WTC11 (cell line): ENCODE results near the gene ABTB2. TPM values are rescaled to one million over a fixed set of nuclear protein-coding genes. Genes with fewer than 3 reads are reported as not detected.

Source experiments
- ATAC-seq: fragments of 200-7000 bp; cut with Tn5 transposase; 2 replicates; pipeline ENCODE4 v1.10.0; 2021; ENCODE audit warnings: mild to moderate bottlenecking, moderate library complexity
- CTCF ChIA-PET: fragments of 300-600 bp; sonication (Branson Sonifier 250); formaldehyde crosslinking; loops from one replicate; lab custom pipeline; 2021; ENCODE audit warnings: antibody characterized with exemption; lab: Charles Lee
- POLR2A ChIA-PET: fragments of 350-600 bp; sonication (Branson Sonifier 250); formaldehyde crosslinking; loops from one replicate; lab custom pipeline; 2021; ENCODE audit warnings: antibody characterized with exemption; lab: Charles Lee
- DNase-seq: peaks from one replicate; pipeline ENCODE4 v3.0.0; 2021; ENCODE audit warnings: low spot score
- H3K27ac Mint-ChIP-seq: 2 replicates; pipeline ENCODE4 v1.8.0; 2021; ENCODE audit warnings: mixed read lengths
- H3K27me3 Mint-ChIP-seq: 2 replicates; pipeline ENCODE4 v1.8.0; 2021; ENCODE audit warnings: low read depth, mild to moderate bottlenecking, moderate library complexity, mixed read lengths
- H3K36me3 Mint-ChIP-seq: 2 replicates; pipeline ENCODE4 v1.8.0; 2021; ENCODE audit warnings: mixed read lengths
- H3K4me1 Mint-ChIP-seq: 2 replicates; pipeline ENCODE4 v1.8.0; 2022; ENCODE audit warnings: mixed read lengths
- H3K4me3 Mint-ChIP-seq: 2 replicates; pipeline ENCODE4 v1.8.0; 2021; ENCODE audit warnings: mild to moderate bottlenecking, moderate library complexity, mixed read lengths
- H3K9me3 Mint-ChIP-seq: 2 replicates; pipeline ENCODE4 v1.8.0; 2021; ENCODE audit warnings: mixed read lengths
- AFF4 ChIP-seq: sonication (generic); formaldehyde crosslinking; IDR thresholded peaks from 2 replicates; pipeline ENCODE4 v1.8.1; 2023; ENCODE audit warnings: mild to moderate bottlenecking, missing genetic modification reagents, borderline replicate concordance
- ATF3 ChIP-seq: sonication (generic); formaldehyde crosslinking; conservative IDR thresholded peaks from 2 replicates; pipeline ENCODE4 v1.8.1; 2022; ENCODE audit warnings: mild to moderate bottlenecking, missing genetic modification reagents
- ATF6 ChIP-seq: sonication (generic); formaldehyde crosslinking; IDR thresholded peaks from 2 replicates; pipeline ENCODE4 v1.8.1; 2023; ENCODE audit warnings: mild to moderate bottlenecking, missing genetic modification reagents
- CTCF ChIP-seq: fragments of 200-600 bp; IDR thresholded peaks from 2 replicates; pipeline ENCODE4 v1.8.0; 2022; ENCODE audit warnings: antibody characterized with exemption
- E2F1 ChIP-seq: sonication (generic); formaldehyde crosslinking; IDR thresholded peaks from 2 replicates; pipeline ENCODE4 v1.8.0; 2022; ENCODE audit warnings: mild to moderate bottlenecking, missing genetic modification reagents
- E2F4 ChIP-seq: sonication (generic); formaldehyde crosslinking; IDR thresholded peaks from 2 replicates; pipeline ENCODE4 v1.8.1; 2022; ENCODE audit warnings: low read depth, mild to moderate bottlenecking, moderate library complexity, missing genetic modification reagents, borderline replicate concordance
- FOXP1 ChIP-seq: sonication (generic); formaldehyde crosslinking; IDR thresholded peaks from 2 replicates; pipeline ENCODE4 v1.8.0; 2022; ENCODE audit warnings: missing genetic modification reagents, mild to moderate bottlenecking, moderate library complexity, borderline replicate concordance
- HMGA2 ChIP-seq: fragments of 250-450 bp; sonication (Bioruptor Pico); IDR thresholded peaks from 2 replicates; pipeline ENCODE4 v1.4.0; 2021; ENCODE audit warnings: mild to moderate bottlenecking, moderate library complexity
- IRF2 ChIP-seq: sonication (generic); formaldehyde crosslinking; IDR thresholded peaks from 2 replicates; pipeline ENCODE4 v1.8.0; 2022; ENCODE audit warnings: low read depth, missing genetic modification reagents, borderline replicate concordance
- MAX ChIP-seq: sonication (generic); formaldehyde crosslinking; IDR thresholded peaks from 2 replicates; pipeline ENCODE4 v1.8.0; 2022; ENCODE audit warnings: mild to moderate bottlenecking, missing genetic modification reagents
- MYBL2 ChIP-seq: sonication (generic); formaldehyde crosslinking; IDR thresholded peaks from 2 replicates; pipeline ENCODE4 v1.8.1; 2023; ENCODE audit warnings: mild to moderate bottlenecking, moderate library complexity, missing genetic modification reagents
- NFE2L1 ChIP-seq: sonication (generic); formaldehyde crosslinking; IDR thresholded peaks from 2 replicates; pipeline ENCODE4 v1.8.1; 2023; ENCODE audit warnings: missing genetic modification reagents
- OVOL2 ChIP-seq: fragments of 250-450 bp; sonication (Bioruptor Pico); IDR thresholded peaks from 2 replicates; pipeline ENCODE4 v1.9.0; 2021; ENCODE audit warnings: mild to moderate bottlenecking, borderline replicate concordance
- PREB ChIP-seq: sonication (generic); formaldehyde crosslinking; IDR thresholded peaks from 2 replicates; pipeline ENCODE4 v1.8.1; 2022; ENCODE audit warnings: mild to moderate bottlenecking, missing genetic modification reagents, moderate library complexity, borderline replicate concordance
- PRRX2 ChIP-seq: fragments of 250-450 bp; sonication (Bioruptor Pico); IDR thresholded peaks from 2 replicates; pipeline ENCODE4 v1.8.0; 2021; ENCODE audit warnings: mild to moderate bottlenecking
- RELA ChIP-seq: sonication (generic); formaldehyde crosslinking; IDR thresholded peaks from 2 replicates; pipeline ENCODE4 v1.8.1; 2022; ENCODE audit warnings: missing genetic modification reagents, mild to moderate bottlenecking, borderline replicate concordance
- SMAD3 ChIP-seq: sonication (generic); formaldehyde crosslinking; IDR thresholded peaks from 2 replicates; pipeline ENCODE4 v1.8.0; 2022; ENCODE audit warnings: missing genetic modification reagents, mild to moderate bottlenecking, borderline replicate concordance
- SMAD4 ChIP-seq: sonication (generic); formaldehyde crosslinking; IDR thresholded peaks from 2 replicates; pipeline ENCODE4 v1.8.0; 2022; ENCODE audit warnings: mild to moderate bottlenecking, missing genetic modification reagents
- SOX15 ChIP-seq: fragments of 250-450 bp; sonication (Bioruptor Pico); IDR thresholded peaks from 2 replicates; pipeline ENCODE4 v1.9.0; 2021; ENCODE audit warnings: mild to moderate bottlenecking
- SP1 ChIP-seq: sonication (generic); formaldehyde crosslinking; conservative IDR thresholded peaks from 2 replicates; pipeline ENCODE4 v1.8.1; 2022; ENCODE audit warnings: missing genetic modification reagents
- TCF7 ChIP-seq: sonication (generic); formaldehyde crosslinking; IDR thresholded peaks from 2 replicates; pipeline ENCODE4 v1.8.0; 2022; ENCODE audit warnings: mild to moderate bottlenecking, low read depth, missing genetic modification reagents, moderate library complexity
- TEAD1 ChIP-seq: sonication (generic); formaldehyde crosslinking; IDR thresholded peaks from 2 replicates; pipeline ENCODE4 v1.8.0; 2022; ENCODE audit warnings: mild to moderate bottlenecking, missing genetic modification reagents
- ZMAT4 ChIP-seq: fragments of 250-450 bp; sonication (Bioruptor Pico); IDR thresholded peaks from 2 replicates; pipeline ENCODE4 v1.9.0; 2021; ENCODE audit warnings: mild to moderate bottlenecking
- total RNA-seq: library from RNA; stranded (reverse); gene quantifications from 3 replicates; pipeline ENCODE4 v1.2.3, GENCODE V29; 2021

Gene ABTB2
- total RNA-seq, 1 experiment from 2014 or later: 12.8 TPM

GRCh38 chr11:34261820-34262219 is 96.0 kb downstream of the ABTB2 start:
- no peak for TF ChIP-seq FOXP1 (CRISPR knock-in tag)
- no peak for TF ChIP-seq PREB (CRISPR knock-in tag)
- TF ChIP-seq E2F4 (CRISPR knock-in tag): no peak
- TF ChIP-seq RELA: no peak
- TF ChIP-seq HMGA2 (CRISPR knock-in tag): no peak
- TF ChIP-seq MYBL2 (CRISPR knock-in tag): no peak
- TF ChIP-seq SMAD4 (CRISPR knock-in tag): no peak
- TF ChIP-seq MAX (CRISPR knock-in tag): no peak
- no peak for TF ChIP-seq OVOL2 (CRISPR knock-in tag)
- no peak for TF ChIP-seq SP1 (CRISPR knock-in tag)
- no peak for TF ChIP-seq ATF3
- TF ChIP-seq PRRX2 (CRISPR knock-in tag): no peak
- TF ChIP-seq AFF4: no peak
- TF ChIP-seq SOX15 (CRISPR knock-in tag): no peak
- no peak for TF ChIP-seq ZMAT4 (CRISPR knock-in tag)
- TF ChIP-seq NFE2L1 (CRISPR knock-in tag): no peak
- CTCF ChIA-PET: interaction anchor here (1.0 kb wide), 1 partner anchor 46 kb away, joined by 3 read pairs; no protein-coding TSS in a partner anchor
- no peaks in the 10 kb centered on the region for H3K36me3 Mint-ChIP-seq

GRCh38 chr11:34261095-34261494 is 96.7 kb downstream of the ABTB2 start:
- ChIA-PET CTCF (interaction anchor here (3.0 kb wide), 1 partner anchor 87 kb away, joined by 14 read pairs; no protein-coding TSS in a partner anchor), POLR2A (no interaction called here)
- no peaks in the 10 kb centered on the region for H3K36me3 Mint-ChIP-seq
- peaks cover 26% of the 10 kb centered on the region for H3K4me1 Mint-ChIP-seq
- H3K9me3 Mint-ChIP-seq: no peaks in the 10 kb centered on the region
- no peak overlapping the region for H3K27ac Mint-ChIP-seq
- H3K4me3 Mint-ChIP-seq: no peak overlapping the region
- DNase-seq (no peak), ATAC-seq (no peak)
- no peaks in the 10 kb centered on the region for H3K27me3 Mint-ChIP-seq
- no peak for TF ChIP-seq ATF6 (CRISPR knock-in tag)
- TF ChIP-seq SMAD3 (CRISPR knock-in tag): no peak
- TF ChIP-seq CTCF: no peak
- TF ChIP-seq TCF7 (CRISPR knock-in tag): no peak
- TF ChIP-seq SOX15 (CRISPR knock-in tag): no peak
- no peak for TF ChIP-seq E2F1
- no peak for TF ChIP-seq PREB (CRISPR knock-in tag)
- TF ChIP-seq TEAD1 (CRISPR knock-in tag): no peak
- no peak for TF ChIP-seq IRF2 (CRISPR knock-in tag)

More at GRCh38 chr11:34261820-34262219, 96.0 kb downstream of the ABTB2 start:
- Mint-ChIP-seq H3K9me3 (no peaks in the 10 kb centered on the region), H3K4me3 (no peak overlapping the region), H3K27ac (no peak overlapping the region), H3K27me3 (no peaks in the 10 kb centered on the region), H3K4me1 (peaks cover 29% of the 10 kb centered on the region)
- POLR2A ChIA-PET: no interaction called here
- ATAC-seq (no peak), DNase-seq (no peak)
